Liver (tissue), 9 donors: ENCODE measurements around the gene VPS11. TPM values are rescaled to one million over a fixed set of nuclear protein-coding genes. Genes with fewer than 3 reads are reported as not detected.

Source experiments
- DNase-seq: peaks from one replicate; pipeline ENCODE4 v3.0.0-alpha.2; 2017; ENCODE audit warnings: low spot score
- H3K27ac ChIP-seq, 2 donors: one replicate each; pipeline ENCODE4 v1.7.0; 2013; ENCODE audit warnings: inconsistent platforms in 2 of 2, low read length in 2 of 2, control low read depth in 1 of 2, low read depth in 1 of 2, mild to moderate bottlenecking in 1 of 2
- H3K27me3 ChIP-seq, 4 donors: one replicate each; pipeline versions ENCODE4 v1.6.1 to v1.7.0; 2013; ENCODE audit warnings: low read length in 3 of 4, inconsistent platforms in 1 of 4, mild to moderate bottlenecking in 1 of 4, moderate library complexity in 1 of 4; ENCODE audit not compliant: control insufficient read depth in 4 of 4, insufficient read depth in 4 of 4
- H3K36me3 ChIP-seq, 4 donors: one replicate each; pipeline versions ENCODE4 v1.6.1 to v1.7.0; 2013; ENCODE audit warnings: low read length in 3 of 4, mild to moderate bottlenecking in 3 of 4, low read depth in 1 of 4, moderate library complexity in 1 of 4; ENCODE audit not compliant: control insufficient read depth in 4 of 4, insufficient read depth in 3 of 4
- H3K4me1 ChIP-seq, 4 donors: one replicate each; pipeline versions ENCODE4 v1.6.1 to v1.7.0; 2013; ENCODE audit warnings: low read length in 3 of 4, mild to moderate bottlenecking in 3 of 4, moderate library complexity in 1 of 4; ENCODE audit not compliant: control insufficient read depth in 4 of 4, insufficient read depth in 4 of 4
- H3K4me3 ChIP-seq, 3 donors: one replicate each; pipeline versions ENCODE4 v1.6.1 to v1.7.0; 2013; ENCODE audit warnings: low read length in 3 of 3, control low read depth in 1 of 3, low read depth in 1 of 3, mild to moderate bottlenecking in 1 of 3
- H3K9ac ChIP-seq, 2 donors: one replicate each; pipeline ENCODE4 v1.7.0; 2013; ENCODE audit warnings: low read length in 2 of 2, mild to moderate bottlenecking in 2 of 2, moderate library complexity in 2 of 2, control low read depth in 1 of 2, low read depth in 1 of 2
- H3K9me3 ChIP-seq, 4 donors: one replicate each; pipeline versions ENCODE4 v1.6.1 to v1.7.0; 2013; ENCODE audit warnings: low read length in 3 of 4; ENCODE audit not compliant: control insufficient read depth in 4 of 4
- EGR1 ChIP-seq, 2 donors: IDR thresholded peaks; 2 replicates each; pipeline ENCODE4 v1.6.1; 2016 to 2018; ENCODE audit warnings: antibody characterized with exemption in 2 of 2, low read depth in 2 of 2
- FOXA1 ChIP-seq: IDR thresholded peaks from 2 replicates; pipeline ENCODE4 v1.6.1; 2016; ENCODE audit warnings: antibody characterized with exemption
- FOXA2 ChIP-seq: IDR thresholded peaks from 2 replicates; pipeline ENCODE4 v1.6.1; 2016; ENCODE audit warnings: antibody characterized with exemption
- GABPA ChIP-seq, 2 donors: IDR thresholded peaks in 1 of 2; conservative IDR thresholded peaks in 1 of 2; 2 replicates each; pipeline ENCODE4 v1.6.1; 2016; ENCODE audit warnings: antibody characterized with exemption in 2 of 2, mild to moderate bottlenecking in 1 of 2, moderate library complexity in 1 of 2
- HNF4A ChIP-seq, 2 donors: conservative IDR thresholded peaks; 2 replicates each; pipeline ENCODE4 v1.6.1; 2016; ENCODE audit warnings: antibody characterized with exemption in 2 of 2, mild to moderate bottlenecking in 2 of 2
- HNF4G ChIP-seq: IDR thresholded peaks from 2 replicates; pipeline ENCODE4 v1.6.1; 2016; ENCODE audit warnings: antibody characterized with exemption
- JUND ChIP-seq, 2 donors: IDR thresholded peaks; 2 replicates each; pipeline ENCODE4 v1.6.1; 2016; ENCODE audit warnings: antibody characterized with exemption in 2 of 2
- MAX ChIP-seq: IDR thresholded peaks from 2 replicates; pipeline ENCODE4 v1.6.1; 2016; ENCODE audit warnings: antibody characterized with exemption
- NR2F2 ChIP-seq: IDR thresholded peaks from 2 replicates; pipeline ENCODE4 v1.6.1; 2016; ENCODE audit warnings: antibody characterized with exemption
- RAD21 ChIP-seq, 2 donors: IDR thresholded peaks; 2 replicates each; pipeline ENCODE4 v1.6.1; 2016; ENCODE audit warnings: antibody characterized with exemption in 2 of 2, mild to moderate bottlenecking in 2 of 2
- REST ChIP-seq: IDR thresholded peaks from 2 replicates; pipeline ENCODE4 v1.6.1; 2016; ENCODE audit warnings: antibody characterized with exemption, mild to moderate bottlenecking
- RXRA ChIP-seq, 2 donors: IDR thresholded peaks; 2 replicates each; pipeline ENCODE4 v1.6.1; 2017 to 2018; ENCODE audit warnings: antibody characterized with exemption in 2 of 2, mild to moderate bottlenecking in 1 of 2
- SP1 ChIP-seq: IDR thresholded peaks from 2 replicates; pipeline ENCODE4 v1.6.1; 2018; ENCODE audit warnings: antibody characterized with exemption, mild to moderate bottlenecking
- TAF1 ChIP-seq: conservative IDR thresholded peaks from 2 replicates; pipeline ENCODE4 v1.6.1; 2016; ENCODE audit warnings: antibody characterized with exemption, mild to moderate bottlenecking
- ZBTB33 ChIP-seq: IDR thresholded peaks from 2 replicates; pipeline ENCODE4 v1.6.1; 2016; ENCODE audit warnings: antibody characterized with exemption
- WGBS: extraction: QIAGEN DNeasy Blood & Tissue Kit; methylation state at CpG from one replicate; pipeline ENCODE4 v1.1.7; 2013; 5-methylcytosine and 5-hydroxymethylcytosine counted together
- polyA plus RNA-seq, 2 donors: library from polyadenylated mRNA; stranded (reverse) in 1 of 2; unstranded in 1 of 2; fragments of 200-250 nt in 1 of 2; fragments of >200 nt in 1 of 2; fragmentation: Nextera tagmentation in 1 of 2; extraction: Ambion mirVana in 1 of 2; gene quantifications; one replicate each; pipeline versions ENCODE4 v1.2.1 to v1.2.3, GENCODE V29; 2013 to 2015
- total RNA-seq, 2 donors: library from RNA; depleted of rRNA; stranded (reverse); fragments of >200 nt; gene quantifications; one replicate each; pipeline ENCODE4 v1.2.3, GENCODE V29; 2014
- TF ChIP-seq, protein P1 (sequence below): IDR thresholded peaks from 2 replicates; pipeline ENCODE4 v1.6.1; 2016; ENCODE audit warnings: antibody characterized with exemption
- donor health status: healthy.
- donor health status: healthy.
- donor health status: healthy.
- donor health status: healthy.
- donor health status: healthy.

Gene VPS11
- total and polyA plus RNA-seq, 4 donors = 7.2 to 17.4 (median 12.2) TPM

DNA sequence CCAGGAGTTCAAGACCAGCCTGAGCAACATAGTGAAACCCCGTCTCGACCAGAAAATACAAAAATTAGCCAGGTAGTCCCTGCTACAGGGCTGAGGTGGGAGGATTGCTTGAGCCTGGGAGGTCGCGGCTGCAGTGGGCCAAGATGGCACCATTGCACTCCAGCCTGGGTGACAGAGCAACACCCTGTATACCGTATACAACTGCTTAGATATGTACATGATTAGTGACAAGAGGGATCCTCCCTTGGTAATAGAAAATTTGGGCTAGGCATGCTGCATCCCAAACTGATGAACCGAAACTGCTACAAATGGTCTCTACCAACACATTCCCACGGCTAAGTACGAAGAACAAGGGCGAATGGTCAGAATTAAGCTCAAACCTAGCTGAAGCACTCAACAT, 24.7 kb upstream of the VPS11 start (continued):
- TF ChIP-seq, protein P1, sequence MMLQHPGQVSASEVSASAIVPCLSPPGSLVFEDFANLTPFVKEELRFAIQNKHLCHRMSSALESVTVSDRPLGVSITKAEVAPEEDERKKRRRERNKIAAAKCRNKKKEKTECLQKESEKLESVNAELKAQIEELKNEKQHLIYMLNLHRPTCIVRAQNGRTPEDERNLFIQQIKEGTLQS = no peak
- no peak for TF ChIP-seq FOXA2
- TF ChIP-seq TAF1 = no peak
- TF ChIP-seq RXRA (IDR thresholded peaks at IDR 0.05) = no peak
- no peak for TF ChIP-seq JUND (IDR thresholded peaks at IDR 0.05)

- no peak overlapping the region for H3K9ac ChIP-seq
- H3K36me3 ChIP-seq = peaks cover 24 to 50% (median 35%) of the 10 kb centered on the region in 4 donors
- H3K9me3 ChIP-seq = no peaks in the 10 kb centered on the region
- TF ChIP-seq RAD21 (IDR thresholded peaks at IDR 0.05) = no peak
- no peak for TF ChIP-seq NR2F2
- TF ChIP-seq RXRA (IDR thresholded peaks at IDR 0.05) = no peak
- no peak for TF ChIP-seq JUND (IDR thresholded peaks at IDR 0.05)
- no peak for TF ChIP-seq FOXA1
- TF ChIP-seq, protein P1 = no peak
- TF ChIP-seq SP1 = no peak
- no peak for TF ChIP-seq HNF4A (conservative IDR thresholded peaks at IDR 0.05)
- TF ChIP-seq GABPA (IDR thresholded peaks at IDR 0.05 in 1 of 2, conservative IDR thresholded peaks at IDR 0.05 in 1 of 2) = no peak
- TF ChIP-seq FOXA2 = no peak
- no peak for TF ChIP-seq ZBTB33
- no peak for TF ChIP-seq HNF4G
- H3K27me3 ChIP-seq = no peaks in the 10 kb centered on the region
- no peak overlapping the region for H3K4me3 ChIP-seq
- 88% methylated on average over 6 of the region's 6 CpGs for WGBS
- H3K27ac ChIP-seq = no peak overlapping the region
- DNase-seq = no peak
- no peaks in the 10 kb centered on the region for H3K4me1 ChIP-seq
Observed at GRCh38 chr11:119044708-119045107, 22.9 kb upstream of the VPS11 start.

GRCh38 chr11:119046489-119046888, 21.1 kb upstream of the VPS11 start:
- no peaks in the 10 kb centered on the region for H3K9me3 ChIP-seq
- H3K4me1 ChIP-seq = no peaks in the 10 kb centered on the region
- H3K27me3 ChIP-seq = no peaks in the 10 kb centered on the region
- no peak for DNase-seq
- no peak for TF ChIP-seq JUND (IDR thresholded peaks at IDR 0.05)
- no peak for TF ChIP-seq EGR1 (IDR thresholded peaks at IDR 0.05; ENCODE audit: low read depth in 2 of 2)
- TF ChIP-seq NR2F2 = no peak
- TF ChIP-seq REST = no peak
- TF ChIP-seq MAX = no peak
- TF ChIP-seq, protein P1 = no peak
- no peak overlapping the region for H3K4me3 ChIP-seq
- H3K27ac ChIP-seq = no peak overlapping the region
- peaks cover 27 to 66% (median 43%) of the 10 kb centered on the region in 4 donors for H3K36me3 ChIP-seq
- no peak overlapping the region for H3K9ac ChIP-seq
- 95% methylated on average over 6 of the region's 6 CpGs for WGBS
